HFFc6 (cell line): ENCODE measurements around the gene EVI2B. TPM values are rescaled to one million over a fixed set of nuclear protein-coding genes. Genes with fewer than 3 reads are reported as not detected.
"Not testable (repeated sequence)": the region's sequence is repeated elsewhere in the genome, so short reads cannot be mapped to it uniquely, and the experiment has no call there.

Experiments
- DNase-seq: peaks from one replicate; pipeline ENCODE4 v3.0.0-alpha.2; 2018
- H3K27ac Mint-ChIP-seq: 2 replicates; pipeline ENCODE4 v1.8.0; 2020; ENCODE audit warnings: mild to moderate bottlenecking, mixed read lengths
- H3K27me3 Mint-ChIP-seq: 2 replicates; pipeline ENCODE4 v1.8.0; 2021; ENCODE audit warnings: mild to moderate bottlenecking, moderate library complexity, mixed read lengths; ENCODE audit not compliant: insufficient read depth
- H3K36me3 Mint-ChIP-seq: 2 replicates; pipeline ENCODE4 v1.8.0; 2021; ENCODE audit warnings: low read depth, mixed read lengths
- H3K4me1 Mint-ChIP-seq: 2 replicates; pipeline ENCODE4 v1.8.0; 2020; ENCODE audit warnings: low read depth, mixed read lengths
- H3K4me3 Mint-ChIP-seq: 2 replicates; pipeline ENCODE4 v1.8.0; 2020; ENCODE audit warnings: mild to moderate bottlenecking, moderate library complexity, mixed read lengths
- H3K9me3 Mint-ChIP-seq: 2 replicates; pipeline ENCODE4 v1.8.0; 2020; ENCODE audit warnings: mild to moderate bottlenecking, mixed read lengths
- long read RNA-seq: library from polyadenylated mRNA; unstranded; transcript quantifications from one replicate; pipeline ENCODE4 v2.0.0, GENCODE V29; 2019
- total RNA-seq, 6 experiments: library from RNA; stranded (reverse); fragmentation: NEBNext Ultra II Directional; extraction: Animal tissue kit (Norgen Biotek cat#: 25700); gene quantifications; 2 replicates in 1 of 6; 3 replicates in 5 of 6; pipeline ENCODE4 v1.2.3, GENCODE V29; 2021
- TF ChIP-seq, protein P1 (sequence below): fragments of 200-600 bp; sonication (generic); IDR thresholded peaks from 2 replicates; pipeline ENCODE4 v1.5.0; 2021; ENCODE audit warnings: antibody characterized with exemption, mild to moderate bottlenecking

Gene EVI2B, protein sequence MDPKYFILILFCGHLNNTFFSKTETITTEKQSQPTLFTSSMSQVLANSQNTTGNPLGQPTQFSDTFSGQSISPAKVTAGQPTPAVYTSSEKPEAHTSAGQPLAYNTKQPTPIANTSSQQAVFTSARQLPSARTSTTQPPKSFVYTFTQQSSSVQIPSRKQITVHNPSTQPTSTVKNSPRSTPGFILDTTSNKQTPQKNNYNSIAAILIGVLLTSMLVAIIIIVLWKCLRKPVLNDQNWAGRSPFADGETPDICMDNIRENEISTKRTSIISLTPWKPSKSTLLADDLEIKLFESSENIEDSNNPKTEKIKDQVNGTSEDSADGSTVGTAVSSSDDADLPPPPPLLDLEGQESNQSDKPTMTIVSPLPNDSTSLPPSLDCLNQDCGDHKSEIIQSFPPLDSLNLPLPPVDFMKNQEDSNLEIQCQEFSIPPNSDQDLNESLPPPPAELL
- total RNA-seq: 1 to 10 TPM in 4 of 6 experiments, under 1 TPM in 2; 0.33 to 2.0 (median 1.5) TPM
- long read RNA-seq: 0 reads

DNA sequence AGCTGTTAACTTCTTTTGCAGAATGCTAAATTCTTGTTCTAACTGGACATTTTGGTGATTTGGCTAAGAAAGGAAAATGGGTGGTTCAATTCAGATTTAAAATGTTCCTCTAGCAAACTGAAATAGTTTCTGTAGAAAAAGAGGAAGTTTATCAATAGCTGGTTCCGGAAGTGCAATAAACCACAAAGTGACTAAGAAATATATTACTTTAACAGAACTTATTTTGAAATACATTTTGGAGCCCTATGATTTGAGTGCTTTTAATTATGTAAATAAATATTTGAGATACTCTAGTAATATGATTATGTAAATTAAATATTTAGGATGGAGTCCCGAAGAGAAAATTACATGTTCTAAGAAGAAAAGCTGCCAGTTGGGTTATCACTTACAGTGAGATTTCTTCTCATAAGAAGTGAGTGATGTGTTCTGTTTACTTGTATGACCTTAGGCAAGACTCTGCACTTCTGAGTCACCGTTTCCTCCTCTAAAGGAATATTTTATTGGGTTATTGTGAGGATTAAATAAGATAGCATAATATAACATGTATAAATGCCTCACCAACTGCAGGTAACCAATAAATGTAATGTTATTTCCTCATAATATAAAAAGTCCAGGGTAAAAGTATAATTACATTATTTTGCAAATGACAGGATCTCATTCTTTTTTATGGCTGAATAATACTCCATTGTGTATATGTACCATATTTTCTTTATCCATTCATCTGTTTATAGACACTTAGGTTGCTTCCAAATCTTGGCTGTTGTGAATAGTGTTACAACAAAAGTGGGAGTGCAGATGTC lies at the start of gene EVI2B:
Gene EVI2B (minus strand): TSS at position 73 of the 800 bp plus-strand sequence. CDS start 8,445 bp downstream, outside the sequence.
- peaks cover 27% of the 10 kb centered on the region for H3K4me1 Mint-ChIP-seq
- no peaks in the 10 kb centered on the region for H3K9me3 Mint-ChIP-seq
- no peaks in the 10 kb centered on the region for H3K27me3 Mint-ChIP-seq
- peaks cover 22% of the 10 kb centered on the region for H3K36me3 Mint-ChIP-seq
- peak; percentile 46 for DNase-seq
- TF ChIP-seq, protein P1, sequence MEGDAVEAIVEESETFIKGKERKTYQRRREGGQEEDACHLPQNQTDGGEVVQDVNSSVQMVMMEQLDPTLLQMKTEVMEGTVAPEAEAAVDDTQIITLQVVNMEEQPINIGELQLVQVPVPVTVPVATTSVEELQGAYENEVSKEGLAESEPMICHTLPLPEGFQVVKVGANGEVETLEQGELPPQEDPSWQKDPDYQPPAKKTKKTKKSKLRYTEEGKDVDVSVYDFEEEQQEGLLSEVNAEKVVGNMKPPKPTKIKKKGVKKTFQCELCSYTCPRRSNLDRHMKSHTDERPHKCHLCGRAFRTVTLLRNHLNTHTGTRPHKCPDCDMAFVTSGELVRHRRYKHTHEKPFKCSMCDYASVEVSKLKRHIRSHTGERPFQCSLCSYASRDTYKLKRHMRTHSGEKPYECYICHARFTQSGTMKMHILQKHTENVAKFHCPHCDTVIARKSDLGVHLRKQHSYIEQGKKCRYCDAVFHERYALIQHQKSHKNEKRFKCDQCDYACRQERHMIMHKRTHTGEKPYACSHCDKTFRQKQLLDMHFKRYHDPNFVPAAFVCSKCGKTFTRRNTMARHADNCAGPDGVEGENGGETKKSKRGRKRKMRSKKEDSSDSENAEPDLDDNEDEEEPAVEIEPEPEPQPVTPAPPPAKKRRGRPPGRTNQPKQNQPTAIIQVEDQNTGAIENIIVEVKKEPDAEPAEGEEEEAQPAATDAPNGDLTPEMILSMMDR: no peak
- peak within 1 kb of the TSS; percentile 60 for H3K4me3 Mint-ChIP-seq
- H3K27ac Mint-ChIP-seq: peak within 1 kb of the TSS; percentile 74

DNA sequence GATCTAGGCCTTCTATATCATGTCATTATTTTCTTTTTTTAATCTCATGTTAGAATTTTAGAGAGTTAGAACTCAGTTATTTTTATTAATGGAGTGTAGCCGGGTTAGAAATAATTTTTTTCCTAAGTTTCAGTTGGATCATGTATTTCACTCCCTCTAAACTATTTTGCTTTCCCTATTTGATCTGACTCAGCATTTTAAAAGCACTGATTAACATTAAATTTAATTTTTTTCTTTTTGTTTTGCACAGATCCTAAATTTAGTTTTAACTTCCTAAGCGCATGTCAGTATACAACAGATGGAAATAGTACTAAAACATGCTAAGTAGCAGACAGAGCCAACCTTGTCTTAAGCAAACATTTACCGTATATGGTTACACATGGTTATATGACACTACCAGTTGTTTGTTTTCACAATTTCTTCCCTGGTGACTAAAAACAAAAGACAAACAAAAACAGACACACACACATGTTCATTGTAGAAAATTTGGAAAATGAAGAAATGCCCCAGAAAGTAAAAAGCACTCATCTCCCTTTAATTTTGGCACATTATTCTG lies 44.1 kb upstream of the EVI2B start:
- DNase-seq: no peak
- H3K27ac Mint-ChIP-seq: peak overlapping the region; percentile 30; the same call in 1 of the 2 replicates
- H3K9me3 Mint-ChIP-seq: no peaks in the 10 kb centered on the region
- TF ChIP-seq, protein P1: no peak
- no peak overlapping the region for H3K4me3 Mint-ChIP-seq
- no peaks in the 10 kb centered on the region; the same call in 1 of the 2 replicates for H3K27me3 Mint-ChIP-seq
- H3K36me3 Mint-ChIP-seq: peaks cover 45% of the 10 kb centered on the region
- H3K4me1 Mint-ChIP-seq: peaks cover 9% of the 10 kb centered on the region; the same call in 1 of the 2 replicates

DNA sequence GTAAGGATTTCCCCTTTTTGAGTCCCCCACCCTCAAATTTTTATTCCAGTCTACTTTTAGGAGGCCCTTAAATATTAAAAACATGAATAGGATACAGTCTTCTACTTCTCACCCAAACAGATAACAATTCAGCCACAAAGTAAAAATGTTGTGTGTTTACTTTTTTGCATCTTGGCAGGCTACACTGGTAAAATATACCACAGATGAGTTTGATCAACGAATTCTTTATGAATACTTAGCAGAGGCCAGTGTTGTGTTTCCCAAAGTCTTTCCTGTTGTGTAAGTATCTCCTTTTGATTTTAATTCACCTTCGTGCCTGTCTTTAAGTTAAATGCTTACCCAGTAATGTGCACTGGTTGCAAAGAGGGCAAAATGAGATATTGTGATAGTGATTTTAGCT lies 43.2 kb upstream of the EVI2B start:
- Mint-ChIP-seq H3K27ac (no peak overlapping the region), H3K4me1 (peaks cover 9% of the 10 kb centered on the region; the same call in 1 of the 2 replicates), H3K4me3 (no peak overlapping the region), H3K9me3 (no peaks in the 10 kb centered on the region), H3K27me3 (no peaks in the 10 kb centered on the region; the same call in 1 of the 2 replicates), H3K36me3 (peaks cover 39% of the 10 kb centered on the region)
- no peak for DNase-seq
- TF ChIP-seq, protein P1: no peak

DNA sequence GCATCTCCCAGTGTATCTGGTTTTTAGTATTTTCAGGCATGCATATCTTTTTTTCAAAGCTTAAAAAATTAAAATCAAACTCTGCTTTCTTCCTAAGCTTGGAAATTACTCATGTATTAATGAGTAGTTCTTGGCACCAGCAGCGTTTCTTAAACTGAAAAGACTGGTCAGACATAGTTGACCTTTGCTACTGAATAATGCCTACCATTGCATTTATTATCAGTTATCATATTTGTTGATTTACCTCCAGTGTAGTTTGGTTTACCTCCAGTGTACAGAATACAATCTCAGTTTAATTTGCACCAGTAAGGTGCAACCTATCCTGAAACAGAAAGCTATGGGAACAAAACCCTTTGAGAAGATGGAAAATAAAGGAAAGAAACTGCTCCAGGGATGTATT lies 42.1 kb upstream of the EVI2B start:
- no peak overlapping the region for H3K27ac Mint-ChIP-seq
- no peaks in the 10 kb centered on the region; the same call in 1 of the 2 replicates for H3K27me3 Mint-ChIP-seq
- DNase-seq: no peak
- H3K36me3 Mint-ChIP-seq: peaks cover 41% of the 10 kb centered on the region
- TF ChIP-seq, protein P1: no peak
- H3K9me3 Mint-ChIP-seq: no peaks in the 10 kb centered on the region
- H3K4me3 Mint-ChIP-seq: no peak overlapping the region
- H3K4me1 Mint-ChIP-seq: peaks cover 9% of the 10 kb centered on the region; the same call in 1 of the 2 replicates

DNA sequence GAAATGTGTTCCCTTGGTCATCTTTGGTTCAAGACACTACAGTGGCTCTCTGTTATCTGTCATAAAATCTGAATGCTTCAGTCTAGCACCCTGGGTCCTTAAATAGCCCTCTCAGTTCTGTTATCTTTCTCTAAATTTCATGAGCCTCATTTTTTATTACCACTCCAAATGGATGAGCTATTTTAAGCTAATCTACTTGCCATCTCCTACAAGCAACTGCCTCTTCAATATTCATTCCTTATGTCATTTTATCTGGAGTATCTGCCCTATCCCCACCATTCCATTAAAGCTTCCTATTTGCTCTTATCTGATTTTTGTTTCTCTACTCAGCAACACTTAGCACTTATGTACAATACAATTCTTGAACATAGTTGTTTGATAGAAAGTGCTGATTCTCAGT lies 35.6 kb upstream of the EVI2B start:
- no peak for DNase-seq
- no peaks in the 10 kb centered on the region for H3K27me3 Mint-ChIP-seq
- no peak overlapping the region for H3K27ac Mint-ChIP-seq
- no peaks in the 10 kb centered on the region for H3K9me3 Mint-ChIP-seq
- H3K4me1 Mint-ChIP-seq: peaks cover 10% of the 10 kb centered on the region; the same call in 1 of the 2 replicates
- TF ChIP-seq, protein P1: no peak
- H3K4me3 Mint-ChIP-seq: no peak overlapping the region
- peaks cover 35% of the 10 kb centered on the region for H3K36me3 Mint-ChIP-seq

DNA sequence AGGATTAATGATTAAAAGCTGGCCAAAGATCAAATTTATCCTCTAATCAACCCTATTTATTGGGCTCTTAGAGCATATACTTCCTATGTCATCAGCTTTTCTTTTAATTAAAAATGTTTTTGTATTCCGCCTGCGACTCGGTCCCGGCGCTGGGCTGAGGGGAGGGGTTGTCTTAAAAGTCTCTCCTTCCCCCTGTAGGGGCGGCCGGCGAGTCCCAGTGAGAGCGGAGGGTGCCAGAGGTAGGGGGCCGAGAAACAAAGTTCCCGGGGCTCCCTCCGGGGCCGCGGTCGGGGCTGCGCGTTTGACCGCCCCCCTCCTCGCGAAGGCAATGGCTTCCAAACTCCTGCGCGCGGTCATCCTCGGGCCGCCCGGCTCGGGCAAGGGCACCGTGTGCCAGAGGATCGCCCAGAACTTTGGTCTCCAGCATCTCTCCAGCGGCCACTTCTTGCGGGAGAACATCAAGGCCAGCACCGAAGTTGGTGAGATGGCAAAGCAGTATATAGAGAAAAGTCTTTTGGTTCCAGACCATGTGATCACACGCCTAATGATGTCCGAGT lies 31.4 kb upstream of the EVI2B start:
- H3K27me3 Mint-ChIP-seq, H3K27ac Mint-ChIP-seq, H3K4me3 Mint-ChIP-seq, DNase-seq, H3K9me3 Mint-ChIP-seq: not testable (repeated sequence)
- Mint-ChIP-seq H3K4me1 (peaks cover 20% of the 10 kb centered on the region), H3K36me3 (peaks cover 40% of the 10 kb centered on the region)
